Suppressor macrophage treated with lipopolysaccharide for 1 hour (primary cell): ENCODE measurements around the gene APOC3.
"Not testable (repeated sequence)": the region's sequence is repeated elsewhere in the genome, so short reads cannot be mapped to it uniquely, and the experiment has no call there.

Experiments
- DNase-seq, 3 donors: peaks; one replicate each; pipeline ENCODE4 v3.0.0-alpha.2; 2020 to 2022

APOC3 gene

GRCh38 chr11:116829525-116830183, at the start of gene APOC3:
TSS of gene APOC3 (plus strand) at chr11:116829907. CDS start at chr11:116830583, 676 bp downstream.
- no peak for DNase-seq

GRCh38 chr11:116782728-116783127, 47.0 kb upstream of the APOC3 start:
- DNase-seq: peak in 1 of 3 donors; percentile 12

GRCh38 chr11:116786326-116786725, 43.4 kb upstream of the APOC3 start:
- DNase-seq: peak in 2 of 3 donors; percentile 51 to 53

GRCh38 chr11:116786966-116787365, 42.7 kb upstream of the APOC3 start:
- no peak for DNase-seq

- DNase-seq: peak; percentile 33 to 40 (median 34)
Observed at GRCh38 chr11:116787436-116787785, 42.3 kb upstream of the APOC3 start.

GRCh38 chr11:116787786-116788486, 41.8 kb upstream of the APOC3 start, which contains the start of gene ZPR1:
TSS of gene ZPR1 (minus strand) at chr11:116788023. CDS start at chr11:116787990, 33 bp downstream.
- DNase-seq: peak; percentile 83 to 91 (median 86)

- no peak for DNase-seq
Observed at GRCh38 chr11:116788534-116788933, 41.2 kb upstream of the APOC3 start.

- no peak for DNase-seq
Observed at GRCh38 chr11:116788975-116789374, 40.7 kb upstream of the APOC3 start.

- DNase-seq: no peak
Observed at GRCh38 chr11:116790167-116791001, 39.3 kb upstream of the APOC3 start.

GRCh38 chr11:116791002-116791812, 38.5 kb upstream of the APOC3 start:
- DNase-seq: peak; percentile 72 to 85 (median 78)

GRCh38 chr11:116791813-116792143, 37.9 kb upstream of the APOC3 start, which contains the start of gene APOA5:
TSS of gene APOA5 (minus strand) at chr11:116791879. CDS start at chr11:116791860, 19 bp downstream.
- DNase-seq: no peak

- no peak for DNase-seq
Observed at GRCh38 chr11:116792144-116792868, 37.4 kb upstream of the APOC3 start.

GRCh38 chr11:116792869-116793771, 36.6 kb upstream of the APOC3 start:
- no peak for DNase-seq

GRCh38 chr11:116793772-116794097, 36.0 kb upstream of the APOC3 start:
- DNase-seq: no peak

- no peak for DNase-seq
Observed at GRCh38 chr11:116794851-116795250, 34.9 kb upstream of the APOC3 start.

- DNase-seq: no peak
Observed at GRCh38 chr11:116796548-116796947, 33.2 kb upstream of the APOC3 start.

GRCh38 chr11:116797816-116798215, 31.9 kb upstream of the APOC3 start:
- DNase-seq: no peak

GRCh38 chr11:116798368-116798767, 31.3 kb upstream of the APOC3 start:
- DNase-seq: no peak

- no peak for DNase-seq
Observed at GRCh38 chr11:116800610-116801009, 29.1 kb upstream of the APOC3 start.

- DNase-seq: not testable (repeated sequence)
Observed at GRCh38 chr11:116801662-116802061, 28.0 kb upstream of the APOC3 start.

- no peak for DNase-seq
Observed at GRCh38 chr11:116804001-116804400, 25.7 kb upstream of the APOC3 start.
